Astrocyte (in vitro differentiated cells and primary cell): ENCODE data around the gene SDHB. TPM values are rescaled to one million over a fixed set of nuclear protein-coding genes. Genes with fewer than 3 reads are reported as not detected.

Experiments used
- DNase-seq: peaks from one replicate; pipeline ENCODE4 v3.0.0-alpha.2; 2010; ENCODE audit warnings: low read depth
- FAIRE-seq: peaks from 2 replicates; lab custom pipeline; 2011; peaks lifted over from hg19 to GRCh38; lab: Jason Lieb, UNC
- H2AFZ ChIP-seq: 2 replicates; pipeline ENCODE4 v1.6.0; 2012; ENCODE audit warnings: low read depth, low read length, inconsistent platforms
- H3K27ac ChIP-seq: 2 replicates; pipeline ENCODE4 v1.5.1; 2011; ENCODE audit warnings: low read depth, low read length, inconsistent platforms
- H3K27me3 ChIP-seq: 2 replicates; pipeline ENCODE4 v1.6.0; 2011; ENCODE audit warnings: low read length, inconsistent platforms; ENCODE audit not compliant: insufficient read depth
- H3K36me3 ChIP-seq: 2 replicates; pipeline ENCODE4 v1.5.1; 2011; ENCODE audit warnings: low read length, inconsistent platforms; ENCODE audit not compliant: insufficient read depth
- H3K4me1 ChIP-seq: 2 replicates; pipeline ENCODE4 v1.5.1; 2011; ENCODE audit warnings: low read length, inconsistent platforms; ENCODE audit not compliant: insufficient read depth
- H3K4me2 ChIP-seq: 2 replicates; pipeline ENCODE4 v1.6.0; 2012; ENCODE audit warnings: low read length, inconsistent platforms
- H3K4me3 ChIP-seq: 2 replicates; pipeline ENCODE4 v1.5.1; 2011; ENCODE audit warnings: low read depth, mild to moderate bottlenecking, low read length, inconsistent platforms; ENCODE audit not compliant: insufficient read depth
- H3K79me2 ChIP-seq: 2 replicates; pipeline ENCODE4 v1.6.0; 2012; ENCODE audit warnings: mild to moderate bottlenecking, low read length, inconsistent platforms; ENCODE audit not compliant: insufficient read depth
- H3K9ac ChIP-seq: 2 replicates; pipeline ENCODE4 v1.6.0; 2012; ENCODE audit warnings: mild to moderate bottlenecking, low read length, inconsistent platforms
- H3K9me3 ChIP-seq: 2 replicates; pipeline ENCODE4 v1.5.1; 2012; ENCODE audit warnings: low read depth, mild to moderate bottlenecking, low read length, inconsistent platforms; ENCODE audit not compliant: insufficient read depth
- H4K20me1 ChIP-seq: 2 replicates; pipeline ENCODE4 v1.6.0; 2012; ENCODE audit warnings: low read length, inconsistent platforms; ENCODE audit not compliant: insufficient read depth
- H3K27ac Mint-ChIP-seq: one replicate; pipeline ENCODE4 v1.8.0; 2021; ENCODE audit warnings: mild to moderate bottlenecking, mixed read lengths; ENCODE audit not compliant: unreplicated experiment
- H3K27me3 Mint-ChIP-seq: one replicate; pipeline ENCODE4 v1.8.0; 2021; ENCODE audit warnings: low read depth, mixed read lengths; ENCODE audit not compliant: unreplicated experiment
- H3K36me3 Mint-ChIP-seq: one replicate; pipeline ENCODE4 v1.8.0; 2021; ENCODE audit warnings: low read depth, mixed read lengths; ENCODE audit not compliant: unreplicated experiment
- H3K4me1 Mint-ChIP-seq: one replicate; pipeline ENCODE4 v1.8.0; 2021; ENCODE audit warnings: low read depth, mixed read lengths; ENCODE audit not compliant: unreplicated experiment
- H3K4me3 Mint-ChIP-seq: one replicate; pipeline ENCODE4 v1.8.0; 2021; ENCODE audit warnings: mild to moderate bottlenecking, moderate library complexity, mixed read lengths; ENCODE audit not compliant: unreplicated experiment
- H3K9me3 Mint-ChIP-seq: one replicate; pipeline ENCODE4 v1.8.0; 2021; ENCODE audit warnings: mild to moderate bottlenecking, mixed read lengths; ENCODE audit not compliant: unreplicated experiment
- EZH2 ChIP-seq: IDR thresholded peaks from 2 replicates; pipeline ENCODE4 v1.6.1; 2012; ENCODE audit warnings: mild to moderate bottlenecking, low read length, inconsistent platforms; ENCODE audit not compliant: insufficient read depth
- total RNA-seq: library from RNA; stranded (reverse); gene quantifications from 2 replicates; pipeline ENCODE4 v1.2.1, GENCODE V29; 2021
- TF ChIP-seq, protein P1 (sequence below): IDR thresholded peaks from 2 replicates; pipeline ENCODE4 v1.5.1; 2011; ENCODE audit warnings: low read depth, mild to moderate bottlenecking, inconsistent platforms, low read length, moderate library complexity; ENCODE audit not compliant: insufficient read depth

Gene SDHB
- total RNA-seq, 1 donor from 2014 or later = 84.9 TPM

GRCh38 chr1:17012775-17013490 is 40.9 kb downstream of the SDHB start:
- H3K9me3 Mint-ChIP-seq = no peaks in the 10 kb centered on the region
- Histone ChIP-seq H3K79me2 (peaks cover 32% of the 10 kb centered on the region), H3K36me3 (no peaks in the 10 kb centered on the region), H3K27me3 (no peaks in the 10 kb centered on the region), H4K20me1 (peaks cover 29% of the 10 kb centered on the region), H3K27ac (no peak overlapping the region), H3K4me3 (no peak overlapping the region), H3K4me2 (peak overlapping the region; percentile 60), H2AFZ (peak overlapping the region; percentile 39), H3K4me1 (peaks cover 47% of the 10 kb centered on the region), H3K9ac (no peak overlapping the region), H3K9me3 (no peaks in the 10 kb centered on the region)
- H3K4me3 Mint-ChIP-seq = peak overlapping the region; percentile 85
- no peaks in the 10 kb centered on the region for H3K27me3 Mint-ChIP-seq
- H3K36me3 Mint-ChIP-seq = no peaks in the 10 kb centered on the region
- H3K27ac Mint-ChIP-seq = peak overlapping the region; percentile 34
- DNase-seq (peak; percentile 35), FAIRE-seq (no peak)
- H3K4me1 Mint-ChIP-seq = peaks cover 30% of the 10 kb centered on the region
- no peak for TF ChIP-seq EZH2
- TF ChIP-seq, protein P1, sequence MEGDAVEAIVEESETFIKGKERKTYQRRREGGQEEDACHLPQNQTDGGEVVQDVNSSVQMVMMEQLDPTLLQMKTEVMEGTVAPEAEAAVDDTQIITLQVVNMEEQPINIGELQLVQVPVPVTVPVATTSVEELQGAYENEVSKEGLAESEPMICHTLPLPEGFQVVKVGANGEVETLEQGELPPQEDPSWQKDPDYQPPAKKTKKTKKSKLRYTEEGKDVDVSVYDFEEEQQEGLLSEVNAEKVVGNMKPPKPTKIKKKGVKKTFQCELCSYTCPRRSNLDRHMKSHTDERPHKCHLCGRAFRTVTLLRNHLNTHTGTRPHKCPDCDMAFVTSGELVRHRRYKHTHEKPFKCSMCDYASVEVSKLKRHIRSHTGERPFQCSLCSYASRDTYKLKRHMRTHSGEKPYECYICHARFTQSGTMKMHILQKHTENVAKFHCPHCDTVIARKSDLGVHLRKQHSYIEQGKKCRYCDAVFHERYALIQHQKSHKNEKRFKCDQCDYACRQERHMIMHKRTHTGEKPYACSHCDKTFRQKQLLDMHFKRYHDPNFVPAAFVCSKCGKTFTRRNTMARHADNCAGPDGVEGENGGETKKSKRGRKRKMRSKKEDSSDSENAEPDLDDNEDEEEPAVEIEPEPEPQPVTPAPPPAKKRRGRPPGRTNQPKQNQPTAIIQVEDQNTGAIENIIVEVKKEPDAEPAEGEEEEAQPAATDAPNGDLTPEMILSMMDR = no peak

- DNase-seq (peak; percentile 42), FAIRE-seq (no peak)
- Histone ChIP-seq H4K20me1 (peaks cover 37% of the 10 kb centered on the region), H2AFZ (peak within 1 kb of the TSS; percentile 97), H3K4me3 (peak within 1 kb of the TSS; percentile 76), H3K4me1 (peaks cover 47% of the 10 kb centered on the region), H3K9ac (peak within 1 kb of the TSS; percentile 73), H3K79me2 (peaks cover 35% of the 10 kb centered on the region), H3K9me3 (no peaks in the 10 kb centered on the region), H3K27ac (no peak within 1 kb of the TSS), H3K36me3 (no peaks in the 10 kb centered on the region), H3K27me3 (no peaks in the 10 kb centered on the region), H3K4me2 (peak within 1 kb of the TSS; percentile 95)
- Mint-ChIP-seq H3K36me3 (no peaks in the 10 kb centered on the region), H3K27me3 (no peaks in the 10 kb centered on the region), H3K9me3 (no peaks in the 10 kb centered on the region), H3K4me1 (peaks cover 30% of the 10 kb centered on the region), H3K27ac (peak within 1 kb of the TSS; percentile 34), H3K4me3 (peak within 1 kb of the TSS; percentile 89)
- TF ChIP-seq, protein P1 = no peak
- no peak for TF ChIP-seq EZH2
Measured at GRCh38 chr1:17011439-17012307, 42.2 kb downstream of the SDHB start, which contains the start of gene ATP13A2. Gene ATP13A2, minus strand, starts transcription at chr1:17011928. Its CDS starts 190 bp downstream, at chr1:17011738.
